Cardiac muscle cell (in vitro differentiated cells and primary cell): ENCODE measurements around the gene SPCS1. TPM values are rescaled to one million over a fixed set of nuclear protein-coding genes. Genes with fewer than 3 reads are reported as not detected.

Source experiments
- DNase-seq, 2 donors: peaks; one replicate each; pipeline versions ENCODE4 v3.0.0 to v3.0.0-alpha.2; 2010 to 2017; ENCODE audit warnings: low read depth in 1 of 2, low spot score in 1 of 2
- H3K27ac ChIP-seq: fragments of 200-600 bp; sonication (generic); 2 replicates; pipeline ENCODE4 v1.5.1; 2016
- H3K27me3 ChIP-seq: fragments of 200-600 bp; sonication (generic); 2 replicates; pipeline ENCODE4 v1.6.0; 2016; ENCODE audit warnings: control low read depth
- H3K36me3 ChIP-seq: fragments of 200-600 bp; sonication (generic); 2 replicates; pipeline ENCODE4 v1.5.1; 2016; ENCODE audit warnings: control low read depth
- H3K4me1 ChIP-seq: fragments of 200-600 bp; sonication (generic); 2 replicates; pipeline ENCODE4 v1.8.1; 2017; ENCODE audit warnings: low read depth, mild to moderate bottlenecking, mixed run types
- H3K4me3 ChIP-seq: fragments of 200-600 bp; sonication (generic); 2 replicates; pipeline ENCODE4 v1.5.1; 2016; ENCODE audit warnings: mild to moderate bottlenecking
- H3K9me3 ChIP-seq: fragments of 200-600 bp; sonication (generic); 2 replicates; pipeline ENCODE4 v1.5.1; 2017; ENCODE audit warnings: low read depth, mild to moderate bottlenecking, control low read depth
- CTCF ChIP-seq: IDR thresholded peaks from 2 replicates; pipeline ENCODE4 v1.5.1; 2012; ENCODE audit warnings: low read depth, mild to moderate bottlenecking, low read length
- polyA plus RNA-seq: library from polyadenylated mRNA; unstranded; fragments of >200 nt; fragmentation: Nextera tagmentation; extraction: Ambion mirVana; gene quantifications from 2 replicates; pipeline ENCODE4 v1.2.1, GENCODE V29; 2016
- total RNA-seq: library from RNA; depleted of rRNA; stranded (reverse); fragments of >200 nt; gene quantifications from 2 replicates; pipeline ENCODE4 v1.2.3, GENCODE V29; 2016

The SPCS1 gene
- total and polyA plus RNA-seq, 2 experiments from 2014 or later = 103 to 234 TPM

GRCh38 chr3:52689151-52689550 is 16.8 kb upstream of the SPCS1 start:
- no peak for DNase-seq
- peaks cover 10% of the 10 kb centered on the region for H3K4me1 ChIP-seq
- H3K36me3 ChIP-seq = peaks cover 63% of the 10 kb centered on the region
- H3K27ac ChIP-seq = no peak overlapping the region
- no peak overlapping the region for H3K4me3 ChIP-seq
- TF ChIP-seq CTCF = no peak
- no peaks in the 10 kb centered on the region for H3K27me3 ChIP-seq
- H3K9me3 ChIP-seq = no peaks in the 10 kb centered on the region

- Histone ChIP-seq H3K36me3 (peaks cover 76% of the 10 kb centered on the region), H3K4me3 (no peak overlapping the region), H3K9me3 (no peaks in the 10 kb centered on the region), H3K4me1 (peaks cover 2% of the 10 kb centered on the region), H3K27ac (no peak overlapping the region), H3K27me3 (no peaks in the 10 kb centered on the region)
- DNase-seq = no peak
- TF ChIP-seq CTCF = no peak
Measured at GRCh38 chr3:52690560-52690959, 15.3 kb upstream of the SPCS1 start.

- no peak for DNase-seq
- H3K27me3 ChIP-seq = no peaks in the 10 kb centered on the region
- no peak overlapping the region for H3K27ac ChIP-seq
- H3K4me1 ChIP-seq = no peaks in the 10 kb centered on the region
- H3K36me3 ChIP-seq = peaks cover 92% of the 10 kb centered on the region
- no peak for TF ChIP-seq CTCF
- H3K9me3 ChIP-seq = no peaks in the 10 kb centered on the region
- H3K4me3 ChIP-seq = no peak overlapping the region
Measured at GRCh38 chr3:52693071-52693470, 12.8 kb upstream of the SPCS1 start.

GRCh38 chr3:52694528-52695189 is 11.2 kb upstream of the SPCS1 start:
- Histone ChIP-seq H3K4me1 (no peaks in the 10 kb centered on the region), H3K36me3 (peaks cover 79% of the 10 kb centered on the region), H3K27me3 (no peaks in the 10 kb centered on the region), H3K4me3 (no peak overlapping the region), H3K27ac (peak overlapping the region; percentile 43), H3K9me3 (no peaks in the 10 kb centered on the region)
- DNase-seq = no peak
- no peak for TF ChIP-seq CTCF

- Histone ChIP-seq H3K36me3 (peaks cover 67% of the 10 kb centered on the region), H3K9me3 (no peaks in the 10 kb centered on the region), H3K27me3 (no peaks in the 10 kb centered on the region), H3K27ac (peak overlapping the region; percentile 34), H3K4me1 (no peaks in the 10 kb centered on the region), H3K4me3 (no peak overlapping the region)
- no peak for DNase-seq
- TF ChIP-seq CTCF = no peak
Measured at GRCh38 chr3:52695798-52696671, 9.9 kb upstream of the SPCS1 start.
